Activated B cell treated with CpG ODN at 0.5 μM for 24 hours (primary cell): ENCODE measurements around the gene METAP1D. TPM values are rescaled to one million over a fixed set of nuclear protein-coding genes. Genes with fewer than 3 reads are reported as not detected.

Experiments used
- ATAC-seq: fragments of 200-7000 bp; cut with Tn5 transposase; one replicate; pipeline ENCODE4 v1.10.0; 2021; ENCODE audit warnings: low read depth, mild to moderate bottlenecking, moderate library complexity
- CTCF ChIA-PET: fragments of 350-600 bp; sonication (Branson Sonifier 250); formaldehyde crosslinking; loops from one replicate; lab custom pipeline; 2021; ENCODE audit warnings: antibody characterized with exemption; lab: Charles Lee
- POLR2A ChIA-PET: fragments of 350-600 bp; sonication (Branson Sonifier 250); formaldehyde crosslinking; loops from one replicate; lab custom pipeline; 2021; ENCODE audit warnings: antibody characterized with exemption; lab: Charles Lee
- DNase-seq: peaks from one replicate; pipeline ENCODE4 v3.0.0; 2022
- H3K27ac Mint-ChIP-seq: one replicate; pipeline ENCODE4 v1.8.0; 2020; ENCODE audit warnings: mixed read lengths
- H3K27me3 Mint-ChIP-seq: one replicate; pipeline ENCODE4 v1.8.0; 2021; ENCODE audit warnings: mixed read lengths
- H3K36me3 Mint-ChIP-seq: one replicate; pipeline ENCODE4 v1.8.0; 2021; ENCODE audit warnings: low read depth, mixed read lengths
- H3K4me1 Mint-ChIP-seq: one replicate; pipeline ENCODE4 v1.8.0; 2021; ENCODE audit warnings: mixed read lengths
- H3K4me3 Mint-ChIP-seq: one replicate; pipeline ENCODE4 v1.8.0; 2020; ENCODE audit warnings: mild to moderate bottlenecking, mixed read lengths
- H3K9me3 Mint-ChIP-seq: one replicate; pipeline ENCODE4 v1.8.0; 2020; ENCODE audit warnings: mixed read lengths
- CTCF ChIP-seq: fragments of 200-600 bp; IDR thresholded peaks from one replicate; pipeline ENCODE4 v1.8.0; 2022; ENCODE audit warnings: antibody characterized with exemption, mild to moderate bottlenecking
- intact Hi-C: fragments of 100-400 bp; cut with micrococcal nuclease; formaldehyde crosslinking; loops from one replicate; pipeline ENCODE4 v1.15.1; 2024
- total RNA-seq: library from RNA; stranded (reverse); gene quantifications from 2 replicates; pipeline ENCODE4 v1.2.3, GENCODE V29; 2022

The METAP1D gene
- total RNA-seq, 1 donor from 2014 or later = 13.7 TPM

GRCh38 chr2:172047566-172048507 lies 48.1 kb downstream of the METAP1D start:
- intact Hi-C loops = no loop called here
- H3K4me3 Mint-ChIP-seq = no peak overlapping the region
- H3K9me3 Mint-ChIP-seq = no peaks in the 10 kb centered on the region
- H3K27ac Mint-ChIP-seq = no peak overlapping the region
- no peaks in the 10 kb centered on the region for H3K4me1 Mint-ChIP-seq
- no peak for ATAC-seq
- H3K27me3 Mint-ChIP-seq = no peaks in the 10 kb centered on the region
- POLR2A ChIA-PET = no interaction called here
- CTCF ChIA-PET = no interaction called here
- TF ChIP-seq CTCF = no peak
- DNase-seq = no peak
- no peaks in the 10 kb centered on the region for H3K36me3 Mint-ChIP-seq

GRCh38 chr2:172048508-172049503 lies 49.1 kb downstream of the METAP1D start:
- Mint-ChIP-seq H3K27ac (no peak overlapping the region), H3K4me3 (no peak overlapping the region), H3K36me3 (no peaks in the 10 kb centered on the region), H3K9me3 (no peaks in the 10 kb centered on the region), H3K27me3 (no peaks in the 10 kb centered on the region), H3K4me1 (no peaks in the 10 kb centered on the region)
- no peak for ATAC-seq
- POLR2A ChIA-PET = no interaction called here
- TF ChIP-seq CTCF = no peak
- CTCF ChIA-PET = no interaction called here
- DNase-seq = no peak
- intact Hi-C loops = no loop called here

- ChIA-PET CTCF (no interaction called here), POLR2A (no interaction called here)
- no peak for DNase-seq
- Mint-ChIP-seq H3K9me3 (no peaks in the 10 kb centered on the region), H3K36me3 (no peaks in the 10 kb centered on the region), H3K4me3 (no peak overlapping the region), H3K27ac (no peak overlapping the region), H3K4me1 (no peaks in the 10 kb centered on the region), H3K27me3 (no peaks in the 10 kb centered on the region)
- ATAC-seq = no peak
- no peak for TF ChIP-seq CTCF
- intact Hi-C loops = no loop called here
Measured at GRCh38 chr2:172049567-172050120, 49.9 kb downstream of the METAP1D start.

- H3K9me3 Mint-ChIP-seq = no peaks in the 10 kb centered on the region
- H3K4me1 Mint-ChIP-seq = no peaks in the 10 kb centered on the region
- no peaks in the 10 kb centered on the region for H3K36me3 Mint-ChIP-seq
- no peak for TF ChIP-seq CTCF
- no peak for DNase-seq
- intact Hi-C loops = no loop called here
- H3K27ac Mint-ChIP-seq = no peak overlapping the region
- H3K4me3 Mint-ChIP-seq = no peak overlapping the region
- no peaks in the 10 kb centered on the region for H3K27me3 Mint-ChIP-seq
- ChIA-PET POLR2A (no interaction called here), CTCF (no interaction called here)
- no peak for ATAC-seq
Measured at GRCh38 chr2:172050479-172051125, 50.8 kb downstream of the METAP1D start.
